ENCODE results near the gene PITPNM3. TPM values are rescaled to one million over a fixed set of nuclear protein-coding genes. Genes with fewer than 3 reads are reported as not detected.

Gene PITPNM3
- total RNA-seq, 2 donors from 2014 or later, result 13.7 to 19.0 TPM

- ATAC-seq (no peak), DNase-seq (no peak)
- intact Hi-C loops (cut with DNase I, micrococcal nuclease), result no loop called here
These were observed 2.8 kb upstream of the PITPNM3 start for GRCh38 chr17:6558932-6559752.

- intact Hi-C loops (cut with DNase I, micrococcal nuclease), result no loop called here
- no peak for DNase-seq
These were observed 1.9 kb upstream of the PITPNM3 start for GRCh38 chr17:6558276-6558675.

GRCh38 chr17:6557040-6557438 is 684 bp upstream of the PITPNM3 start:
- ATAC-seq (no peak), DNase-seq (no peak)
- intact Hi-C loops (cut with DNase I, micrococcal nuclease), result no loop called here

More at GRCh38 chr17:6558276-6558675, 1.9 kb upstream of the PITPNM3 start:
- ATAC-seq, result no peak

- DNase-seq (peak; percentile 63 to 74), ATAC-seq (peak; percentile 61)
- intact Hi-C loops (cut with DNase I, micrococcal nuclease), result no loop called here
These were observed 829 bp downstream of the PITPNM3 start for GRCh38 chr17:6555331-6556120.

GRCh38 chr17:6554871-6555330 is 1.5 kb downstream of the PITPNM3 start:
- ATAC-seq (peak; percentile 54), DNase-seq (peak; percentile 64 to 77)
- intact Hi-C loops (cut with DNase I, micrococcal nuclease), result no loop called here

- intact Hi-C loops (cut with DNase I, micrococcal nuclease), result no loop called here
- ATAC-seq, result no peak
- DNase-seq, result no peak
These were observed 2.0 kb downstream of the PITPNM3 start for GRCh38 chr17:6554342-6554741.

GRCh38 chr17:6551869-6552531 is 4.4 kb downstream of the PITPNM3 start:
- peak; percentile 62 for ATAC-seq
- intact Hi-C loops (cut with DNase I, micrococcal nuclease), result no loop called here
- peak; percentile 83 to 87 for DNase-seq

- no peak for DNase-seq
- no peak for ATAC-seq
- intact Hi-C loops (cut with DNase I, micrococcal nuclease), result no loop called here
These were observed 5.0 kb downstream of the PITPNM3 start for GRCh38 chr17:6551356-6551755.

- DNase-seq (no peak), ATAC-seq (no peak)
- intact Hi-C loops (cut with DNase I, micrococcal nuclease), result no loop called here
These were observed 6.8 kb downstream of the PITPNM3 start for GRCh38 chr17:6549384-6550036.

GRCh38 chr17:6548578-6549330 is 7.6 kb downstream of the PITPNM3 start:
- intact Hi-C loops (cut with DNase I, micrococcal nuclease), result no loop called here
- no peak for ATAC-seq
- DNase-seq, result peak in 1 of 2 donors; percentile 64

- intact Hi-C loops (cut with DNase I, micrococcal nuclease), result no loop called here
- no peak for DNase-seq
- ATAC-seq, result no peak
These were observed 8.3 kb downstream of the PITPNM3 start for GRCh38 chr17:6548034-6548433.

GRCh38 chr17:6547336-6547735 is 9.0 kb downstream of the PITPNM3 start:
- DNase-seq, result no peak
- intact Hi-C loops (cut with DNase I, micrococcal nuclease), result no loop called here
- ATAC-seq, result no peak

GRCh38 chr17:6546069-6546718 is 10.2 kb downstream of the PITPNM3 start:
- DNase-seq (no peak), ATAC-seq (no peak)
- intact Hi-C loops (cut with DNase I, micrococcal nuclease), result no loop called here

- intact Hi-C loops (cut with DNase I, micrococcal nuclease), result no loop called here
- ATAC-seq (no peak), DNase-seq (no peak)
These were observed 11.1 kb downstream of the PITPNM3 start for GRCh38 chr17:6545291-6545690.

GRCh38 chr17:6544011-6544370 is 12.4 kb downstream of the PITPNM3 start:
- ATAC-seq, result no peak
- intact Hi-C loops (cut with DNase I, micrococcal nuclease), result no loop called here

GRCh38 chr17:6543079-6544010 is 13.0 kb downstream of the PITPNM3 start:
- intact Hi-C loops (cut with DNase I, micrococcal nuclease), result no loop called here
- ATAC-seq (no peak), DNase-seq (no peak)

More at GRCh38 chr17:6544011-6544370, 12.4 kb downstream of the PITPNM3 start:
- no peak for DNase-seq

GRCh38 chr17:6542577-6542976 is 13.8 kb downstream of the PITPNM3 start:
- intact Hi-C loops (cut with DNase I, micrococcal nuclease), result no loop called here
- DNase-seq, result no peak
- ATAC-seq, result no peak
